22Rv1 (cell line): Measurements from ENCODE around the gene NAALADL1.

Experiments
- H3K27ac ChIP-seq: fragments of 450-650 bp; 2 replicates; pipeline ENCODE4 v1.5.1; 2017
- ZFX ChIP-seq: fragments of 450-650 bp; IDR thresholded peaks from 2 replicates; pipeline ENCODE4 v1.6.1; 2017; ENCODE audit warnings: antibody characterized with exemption, borderline replicate concordance
- TF ChIP-seq, protein P1 (sequence below): fragments of 450-650 bp; IDR thresholded peaks from 2 replicates; pipeline ENCODE4 v1.5.1; 2017; ENCODE audit warnings: mild to moderate bottlenecking

NAALADL1 gene

DNA sequence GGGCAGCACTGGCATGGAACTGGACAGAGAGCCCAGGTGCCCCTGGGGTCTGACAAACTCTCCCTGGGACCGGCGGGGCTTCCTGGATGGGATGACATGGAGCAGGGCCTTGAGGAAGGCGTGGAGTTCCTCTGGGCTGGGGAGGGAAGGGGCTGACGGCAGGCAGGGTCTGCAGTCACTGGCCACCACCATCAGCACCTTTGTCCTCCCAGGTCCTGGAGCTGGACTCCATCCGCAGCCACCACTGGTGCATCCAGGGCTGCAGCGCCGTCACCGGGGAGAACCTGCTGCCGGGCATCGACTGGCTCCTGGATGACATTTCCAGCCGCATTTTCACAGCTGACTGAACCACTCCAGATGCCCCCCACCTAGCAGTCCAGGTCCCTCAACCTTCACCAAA is 36.8 kb downstream of the NAALADL1 start:
- TF ChIP-seq, protein P1, sequence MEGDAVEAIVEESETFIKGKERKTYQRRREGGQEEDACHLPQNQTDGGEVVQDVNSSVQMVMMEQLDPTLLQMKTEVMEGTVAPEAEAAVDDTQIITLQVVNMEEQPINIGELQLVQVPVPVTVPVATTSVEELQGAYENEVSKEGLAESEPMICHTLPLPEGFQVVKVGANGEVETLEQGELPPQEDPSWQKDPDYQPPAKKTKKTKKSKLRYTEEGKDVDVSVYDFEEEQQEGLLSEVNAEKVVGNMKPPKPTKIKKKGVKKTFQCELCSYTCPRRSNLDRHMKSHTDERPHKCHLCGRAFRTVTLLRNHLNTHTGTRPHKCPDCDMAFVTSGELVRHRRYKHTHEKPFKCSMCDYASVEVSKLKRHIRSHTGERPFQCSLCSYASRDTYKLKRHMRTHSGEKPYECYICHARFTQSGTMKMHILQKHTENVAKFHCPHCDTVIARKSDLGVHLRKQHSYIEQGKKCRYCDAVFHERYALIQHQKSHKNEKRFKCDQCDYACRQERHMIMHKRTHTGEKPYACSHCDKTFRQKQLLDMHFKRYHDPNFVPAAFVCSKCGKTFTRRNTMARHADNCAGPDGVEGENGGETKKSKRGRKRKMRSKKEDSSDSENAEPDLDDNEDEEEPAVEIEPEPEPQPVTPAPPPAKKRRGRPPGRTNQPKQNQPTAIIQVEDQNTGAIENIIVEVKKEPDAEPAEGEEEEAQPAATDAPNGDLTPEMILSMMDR, result no peak
- no peak for TF ChIP-seq ZFX
- no peak overlapping the region for H3K27ac ChIP-seq

GRCh38 chr11:65021003-65021402 is 37.4 kb downstream of the NAALADL1 start:
- H3K27ac ChIP-seq, result no peak overlapping the region
- no peak for TF ChIP-seq ZFX
- TF ChIP-seq, protein P1, result no peak

GRCh38 chr11:65019824-65020223 is 38.5 kb downstream of the NAALADL1 start:
- TF ChIP-seq, protein P1, result no peak
- TF ChIP-seq ZFX, result no peak
- H3K27ac ChIP-seq, result no peak overlapping the region

DNA sequence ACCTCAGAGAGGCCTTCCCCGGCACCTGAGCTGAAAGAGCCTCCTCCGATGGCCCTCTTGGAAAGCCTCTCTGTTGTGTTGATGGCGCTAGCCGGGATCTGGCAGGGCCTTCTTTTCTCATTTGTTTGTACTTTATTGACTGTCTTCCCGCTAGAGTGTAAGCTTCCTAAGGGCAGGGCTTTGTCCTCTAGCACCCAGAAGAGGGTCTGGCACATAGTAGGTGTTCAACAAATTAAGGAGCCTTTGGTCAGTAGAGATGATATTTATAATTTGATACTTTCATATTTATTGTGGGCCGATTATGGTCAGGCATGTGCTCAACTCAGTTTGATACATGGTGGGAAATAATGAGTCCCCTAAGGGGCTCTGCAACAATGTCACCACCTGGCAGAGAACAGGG is 40.4 kb downstream of the NAALADL1 start:
- no peak for TF ChIP-seq ZFX
- TF ChIP-seq, protein P1, result no peak
- H3K27ac ChIP-seq, result no peak overlapping the region

GRCh38 chr11:65016705-65017104 is 41.6 kb downstream of the NAALADL1 start:
- no peak overlapping the region for H3K27ac ChIP-seq
- no peak for TF ChIP-seq ZFX
- TF ChIP-seq, protein P1, result no peak

- H3K27ac ChIP-seq, result peak overlapping the region; percentile 83
- TF ChIP-seq, protein P1, result no peak
- TF ChIP-seq ZFX, result no peak
Measured at GRCh38 chr11:65014726-65015227, 43.6 kb downstream of the NAALADL1 start.

- H3K27ac ChIP-seq, result peak within 1 kb of the TSS; percentile 83
- TF ChIP-seq, protein P1, result peak; percentile 96
- no peak for TF ChIP-seq ZFX
Measured at GRCh38 chr11:65013888-65014725, 44.2 kb downstream of the NAALADL1 start, which contains the start of gene ARL2. ARL2 (plus strand) TSS chr11:65014160; CDS start chr11:65014208, 48 bp downstream.
